HK-2 (cell line): Measurements from ENCODE around the gene PLA2G4E.

Experiments used
- DNase-seq: peaks from one replicate; pipeline ENCODE4 v3.0.0-alpha.2; 2018; ENCODE audit not compliant: unreplicated experiment

The PLA2G4E gene

DNA sequence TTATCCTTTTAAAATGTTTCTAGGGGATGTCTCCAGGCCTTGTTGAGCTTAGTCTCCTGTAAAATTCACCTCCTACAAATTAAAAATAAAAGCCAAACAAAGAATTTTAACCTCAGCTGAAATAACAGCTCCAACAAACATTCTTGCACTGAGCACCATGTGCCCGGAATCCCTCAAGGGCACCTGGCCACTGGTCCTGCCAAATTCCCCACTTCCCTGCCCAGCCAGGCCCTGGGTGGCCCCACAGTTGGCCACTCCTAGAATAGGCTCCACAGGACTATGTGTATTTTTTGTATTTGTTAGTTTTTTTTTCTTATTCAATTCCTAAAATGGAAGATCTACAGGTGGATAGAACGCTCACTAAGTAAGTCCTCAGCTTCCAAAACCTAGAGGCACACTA, 33.1 kb upstream of the PLA2G4E start:
- DNase-seq, result no peak

DNA sequence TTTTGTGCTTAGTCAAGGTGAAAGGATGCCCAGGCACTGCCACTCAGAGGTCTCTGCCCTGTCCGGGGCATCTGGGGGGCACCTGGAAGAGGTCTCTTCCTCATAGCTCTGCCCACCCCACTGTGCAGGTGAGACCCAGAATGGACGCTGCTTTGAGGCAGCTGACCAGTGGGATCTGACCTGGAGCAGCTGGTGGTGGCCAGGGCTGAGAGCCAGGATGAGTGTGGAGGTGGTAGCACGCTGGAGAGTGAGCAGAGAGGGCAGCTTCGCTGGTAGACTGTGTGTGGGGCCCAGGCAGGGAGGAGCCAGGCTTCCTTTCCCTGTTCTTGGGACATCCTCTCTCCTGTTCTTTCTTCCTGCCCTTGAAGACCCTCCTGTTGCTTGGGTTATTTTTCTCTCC, 32.2 kb upstream of the PLA2G4E start:
- DNase-seq, result no peak

DNA sequence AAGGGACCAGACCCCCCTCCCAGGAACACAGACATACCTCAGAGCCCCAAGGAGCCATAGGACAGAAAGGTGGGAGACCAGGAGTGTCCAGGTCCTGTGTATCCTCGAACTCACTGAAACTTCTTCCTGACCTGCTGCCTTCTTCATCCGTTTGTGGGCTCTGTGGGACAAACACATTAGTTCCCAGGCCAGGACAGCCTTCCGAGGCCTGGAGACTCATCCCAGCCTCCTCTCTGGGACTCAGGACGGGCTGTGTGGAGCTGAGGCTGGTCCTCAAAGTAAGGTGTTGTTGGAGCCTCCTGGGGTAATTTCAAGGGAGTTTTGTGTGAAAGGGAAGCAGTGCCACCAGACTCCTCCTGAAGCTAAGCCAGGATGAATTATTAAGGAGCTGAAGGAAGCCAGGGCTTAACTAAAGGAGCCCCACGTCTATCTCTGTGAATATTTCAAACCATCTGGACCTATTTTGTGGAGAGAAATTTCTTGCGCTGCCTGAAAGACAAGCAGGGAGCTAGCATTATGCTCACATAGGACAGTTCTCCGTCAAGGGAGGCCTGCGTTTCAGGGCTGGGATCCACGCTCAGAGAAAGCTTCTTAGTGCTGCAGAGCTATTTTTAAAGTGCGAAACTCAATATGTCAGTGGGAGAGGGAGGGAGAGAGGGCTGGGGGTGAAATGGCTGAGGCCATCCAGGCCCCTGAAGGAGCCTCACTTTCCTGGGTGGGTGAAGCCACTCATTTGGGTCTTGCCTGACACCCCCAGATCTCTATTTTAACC, 29.8 kb upstream of the PLA2G4E start:
- DNase-seq, result no peak

DNA sequence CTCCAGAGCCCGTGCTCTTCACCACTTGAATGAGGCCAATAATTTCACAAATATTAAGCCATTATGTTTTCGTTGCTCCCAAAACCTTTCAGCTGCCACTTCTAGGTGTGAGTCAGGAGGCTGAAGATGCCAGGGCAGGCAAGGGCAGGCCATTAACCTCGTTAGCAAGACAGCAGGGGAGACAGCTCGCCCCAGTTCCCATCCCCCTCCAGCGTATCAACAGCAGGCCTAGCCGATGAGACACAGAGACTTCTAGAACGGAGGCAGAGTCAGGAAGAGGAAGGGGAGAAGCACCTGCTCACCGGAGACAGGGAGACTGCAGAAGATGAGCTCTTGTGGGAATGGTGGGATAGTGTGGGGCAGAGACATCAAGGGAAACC, 28.0 kb upstream of the PLA2G4E start:
- no peak for DNase-seq

DNA sequence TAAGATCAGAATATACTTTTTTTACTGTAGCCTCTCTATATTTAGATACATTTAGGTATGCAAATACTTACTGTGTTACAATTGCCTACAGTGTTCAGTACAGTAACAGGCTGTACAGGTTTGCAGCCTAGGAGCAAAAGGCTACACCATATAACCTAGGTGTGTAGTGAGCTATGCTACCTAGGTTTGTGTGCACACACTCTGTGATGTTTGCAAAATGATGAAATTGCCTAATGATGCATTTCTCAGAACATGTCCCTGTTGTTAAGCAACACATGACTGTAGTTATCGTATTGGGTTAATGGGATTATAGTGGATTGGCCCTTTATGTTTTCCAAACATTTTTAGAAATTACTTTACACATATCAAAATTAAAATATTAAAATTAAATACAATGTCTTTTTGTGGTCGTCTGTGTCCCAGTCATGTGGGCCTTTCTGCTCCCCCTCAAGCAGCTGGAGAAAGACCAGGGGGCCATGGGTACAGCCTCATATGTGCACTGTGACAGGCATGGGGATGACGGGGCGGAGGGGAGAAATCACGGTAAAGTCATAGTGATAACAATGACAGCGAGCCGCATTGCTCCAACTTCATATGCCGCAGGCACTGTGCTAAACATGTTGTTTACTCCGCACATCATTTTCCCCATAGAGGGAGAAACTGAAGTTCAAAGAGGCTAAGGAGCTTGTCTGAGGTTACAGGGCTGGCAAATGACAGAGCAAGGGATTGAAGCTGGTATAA, 27.4 kb upstream of the PLA2G4E start:
- DNase-seq, result no peak

DNA sequence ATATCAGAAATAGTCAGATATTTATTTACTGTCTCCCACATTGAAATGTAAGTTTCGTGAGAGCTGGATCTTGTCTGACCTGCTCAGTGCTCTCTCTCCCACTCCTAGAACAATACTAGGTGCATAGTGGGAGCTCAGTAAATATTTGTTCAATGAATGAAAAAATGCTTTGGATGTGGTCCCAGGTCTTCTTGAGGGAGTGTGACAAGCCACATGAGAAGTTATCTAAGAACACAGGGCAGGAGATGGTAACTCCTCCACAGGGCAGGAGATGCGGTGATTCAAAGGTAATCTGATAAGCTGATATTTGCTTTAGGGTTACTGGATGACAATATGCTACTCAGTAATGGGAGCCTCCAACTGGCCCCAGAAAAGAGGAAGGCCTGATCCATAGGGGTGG, 25.8 kb upstream of the PLA2G4E start:
- DNase-seq, result no peak

DNA sequence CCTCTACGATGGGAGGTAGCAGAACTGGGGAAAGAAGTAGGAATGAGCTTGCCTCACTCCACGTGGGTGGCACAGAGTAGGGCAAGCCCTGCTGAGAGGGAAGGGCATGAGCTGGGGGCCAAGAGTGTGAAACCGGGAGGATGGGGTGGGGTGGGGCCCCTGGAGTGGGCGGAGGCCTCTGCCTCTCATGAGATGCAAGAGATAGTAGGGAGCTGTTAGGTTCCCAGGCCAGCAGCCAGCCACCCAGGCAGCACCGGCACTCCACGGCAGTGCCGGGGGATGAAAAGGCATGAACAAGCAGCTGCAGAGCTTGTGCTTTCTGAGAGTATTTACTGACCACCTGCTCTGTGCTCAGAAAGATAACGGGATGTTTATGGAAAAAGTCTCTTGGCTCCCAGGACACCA, 24.4 kb upstream of the PLA2G4E start:
- no peak for DNase-seq

DNA sequence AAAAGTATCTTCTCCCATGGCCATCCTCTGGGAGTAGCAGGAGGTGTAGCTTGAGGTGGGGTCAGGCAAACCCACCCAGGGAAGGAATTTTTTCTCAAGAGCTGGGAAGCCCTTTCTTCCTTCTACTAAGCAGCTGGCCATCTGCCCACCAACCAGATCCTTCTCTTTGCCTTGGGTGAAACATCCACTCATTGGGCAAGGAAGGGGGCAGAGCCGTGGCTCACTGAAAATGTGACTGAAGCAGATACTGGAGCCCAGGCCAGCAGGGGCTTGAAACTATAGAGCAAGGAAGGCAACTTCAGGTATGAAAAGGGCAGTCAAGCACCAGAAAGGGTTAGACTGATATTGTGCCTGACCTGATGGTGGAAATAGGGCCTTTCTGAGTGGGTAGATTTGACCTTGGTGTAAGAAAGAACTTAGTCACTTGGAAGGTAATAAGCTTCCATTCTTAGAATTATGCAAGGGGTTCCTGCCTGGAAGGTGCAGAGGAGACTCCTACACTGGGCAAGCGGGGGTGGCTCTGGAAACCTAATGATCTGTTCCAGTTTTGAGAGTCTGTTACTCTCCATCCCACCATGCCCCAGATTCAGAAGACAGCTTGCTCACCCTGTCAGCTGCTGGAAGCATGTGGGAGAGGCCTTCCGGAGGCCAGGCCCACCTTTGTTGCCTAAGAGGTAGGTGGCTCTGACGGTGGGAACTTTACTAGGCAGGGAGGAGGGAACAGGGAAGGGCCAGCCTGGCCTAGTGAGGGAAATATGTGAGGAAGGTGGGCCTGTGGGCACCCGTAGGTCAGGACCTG, 22.0 kb upstream of the PLA2G4E start:
- no peak for DNase-seq

DNA sequence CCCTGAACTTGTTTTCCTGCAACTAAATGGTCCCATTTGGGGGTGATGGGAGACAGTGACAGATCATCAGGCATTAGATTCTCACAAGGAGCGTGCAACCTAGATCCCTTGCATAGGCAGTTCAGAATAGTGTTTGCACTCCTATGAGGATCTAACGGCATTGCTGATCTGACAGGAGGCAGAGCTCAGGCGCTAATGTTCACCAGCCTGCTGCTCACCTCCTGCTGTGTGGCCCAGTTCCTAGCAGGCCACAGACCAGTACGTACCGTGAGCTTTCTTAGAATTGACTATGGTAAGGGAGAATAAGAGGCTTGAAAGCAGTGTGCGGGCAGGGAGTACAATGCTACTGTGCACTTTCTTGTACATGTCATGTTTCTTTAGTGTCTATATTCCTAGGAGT, 17.6 kb upstream of the PLA2G4E start:
- no peak for DNase-seq

DNA sequence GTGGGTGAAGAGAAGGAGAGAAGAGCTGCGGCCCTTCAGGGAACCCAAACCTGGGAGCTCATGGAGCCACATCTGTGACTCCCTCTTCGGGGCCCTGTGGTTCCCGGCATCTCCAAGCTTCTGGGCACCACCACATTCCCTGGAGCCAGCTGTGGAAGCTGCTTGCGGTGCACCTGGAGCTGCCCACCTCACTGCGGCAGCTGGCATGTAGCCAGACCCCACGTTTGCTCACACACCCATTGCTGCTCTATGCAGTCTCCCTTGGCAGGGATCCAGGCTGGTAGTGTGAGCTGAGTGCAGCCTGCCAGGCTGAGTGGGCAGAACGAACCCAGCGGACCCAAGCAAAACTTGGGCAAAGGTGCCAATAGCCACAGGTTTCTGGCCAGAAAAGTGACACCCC, 16.8 kb upstream of the PLA2G4E start:
- DNase-seq, result no peak

DNA sequence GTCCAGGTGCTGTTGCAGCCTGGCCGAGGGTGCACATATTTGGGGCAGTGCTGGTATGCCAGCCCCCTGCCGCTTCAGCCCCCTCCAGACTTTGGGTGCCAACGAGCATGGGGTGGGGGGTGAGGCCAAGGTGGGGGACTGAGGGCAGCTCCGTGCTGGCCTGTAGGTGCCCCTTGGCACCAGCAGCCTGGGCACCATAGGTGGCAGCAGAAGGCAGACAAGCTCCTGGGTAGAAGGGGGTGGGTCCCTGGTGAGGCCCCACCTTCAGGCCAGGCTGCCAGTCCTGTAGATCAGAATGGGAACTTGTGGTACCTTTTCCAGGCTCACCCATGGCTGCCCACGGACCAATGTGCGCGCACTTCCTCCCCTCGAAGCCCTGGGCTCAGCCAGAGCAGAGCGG, 16.1 kb upstream of the PLA2G4E start:
- no peak for DNase-seq

DNA sequence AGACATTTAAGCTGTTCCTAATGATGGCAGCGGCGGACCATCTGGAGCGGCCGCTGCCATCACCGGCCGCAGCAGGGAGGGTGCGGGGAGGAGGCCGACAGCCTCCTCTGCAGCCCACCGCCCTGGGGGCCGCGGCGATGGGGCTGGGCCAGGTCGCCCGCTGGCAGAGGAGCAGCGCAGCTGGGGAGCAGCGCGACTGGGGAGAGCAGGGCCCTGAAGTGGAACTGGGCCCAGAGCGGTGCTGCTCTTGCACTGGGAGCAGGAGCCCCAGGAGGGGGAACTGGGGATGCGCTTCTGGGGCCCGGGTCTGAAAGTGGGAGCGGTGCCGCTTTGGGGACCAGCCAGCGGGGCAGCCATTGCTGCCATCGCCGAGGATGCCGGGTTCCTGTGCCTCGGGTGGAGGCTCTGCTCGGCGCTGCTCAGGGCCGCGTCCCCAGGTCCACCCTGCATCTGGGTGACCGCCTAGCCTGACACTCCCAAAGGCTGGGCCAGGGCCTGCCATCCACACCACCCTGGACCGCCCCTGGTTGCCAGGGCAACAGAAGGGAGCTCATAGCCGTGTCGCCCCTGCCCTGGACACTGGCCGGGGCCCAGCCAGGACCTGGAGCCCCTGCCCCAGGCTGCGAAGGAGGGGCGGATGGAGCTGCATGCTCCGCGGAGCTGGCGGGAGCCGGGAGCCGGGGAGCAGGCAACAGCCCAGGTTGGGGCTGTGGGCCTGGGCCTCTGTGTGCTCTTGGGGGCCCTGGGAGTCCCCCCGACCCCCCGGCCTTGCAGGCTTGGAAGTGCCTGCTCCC, 15.5 kb upstream of the PLA2G4E start:
- no peak for DNase-seq

DNA sequence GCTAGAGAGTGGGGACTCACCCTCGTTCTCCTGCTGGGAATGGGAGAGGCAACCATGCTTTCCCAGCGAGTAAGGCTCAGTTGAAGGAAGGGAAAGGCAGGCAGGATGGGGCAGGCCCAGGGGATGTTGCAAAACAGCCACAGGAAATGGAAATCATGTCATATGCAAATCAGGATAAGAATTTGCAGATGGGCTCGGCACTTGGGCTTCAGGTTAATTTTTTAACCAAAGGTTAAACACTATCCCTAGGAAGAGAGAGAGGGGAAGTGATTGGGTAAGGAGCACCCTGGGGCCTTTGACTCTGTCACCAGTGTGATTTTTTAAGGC, 14.6 kb upstream of the PLA2G4E start:
- DNase-seq, result peak; percentile 25

DNA sequence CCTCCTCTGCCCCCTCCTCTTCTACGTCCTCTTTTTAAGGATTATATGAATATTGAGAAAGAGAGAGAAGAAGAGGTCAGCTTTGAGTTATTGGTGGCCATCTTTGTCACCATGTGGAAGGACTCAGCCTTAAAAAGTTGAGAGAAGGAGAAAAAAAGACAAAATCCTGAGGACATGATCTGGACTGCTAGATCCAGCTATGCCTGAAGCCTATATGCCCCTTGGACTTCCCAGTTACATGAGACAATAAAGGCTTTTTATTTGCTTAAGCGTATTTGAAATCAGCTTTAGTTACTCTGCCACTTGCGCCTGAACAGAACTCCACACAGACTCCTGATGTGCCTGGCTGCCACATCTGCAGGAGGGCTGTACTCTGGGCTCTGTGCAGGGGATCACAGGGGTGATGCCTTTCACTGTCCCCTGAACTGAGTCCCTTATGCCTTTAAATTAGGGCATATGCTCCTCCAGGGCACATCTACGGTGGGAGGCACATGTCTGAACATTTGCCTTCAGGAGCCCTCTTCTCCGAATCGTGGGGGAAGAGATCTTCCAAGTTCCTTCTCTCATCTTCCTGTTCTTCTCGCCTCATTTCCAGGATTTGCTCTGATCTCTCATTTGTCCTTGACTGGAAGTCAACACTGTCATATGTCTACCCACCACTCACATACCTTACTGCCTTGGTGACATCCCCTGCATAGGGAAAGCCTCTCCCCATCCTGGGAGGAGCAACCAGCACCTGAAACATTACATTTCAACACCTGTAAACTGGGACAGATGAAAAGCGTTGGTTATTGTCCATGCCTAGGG, 14.0 kb upstream of the PLA2G4E start:
- no peak for DNase-seq

DNA sequence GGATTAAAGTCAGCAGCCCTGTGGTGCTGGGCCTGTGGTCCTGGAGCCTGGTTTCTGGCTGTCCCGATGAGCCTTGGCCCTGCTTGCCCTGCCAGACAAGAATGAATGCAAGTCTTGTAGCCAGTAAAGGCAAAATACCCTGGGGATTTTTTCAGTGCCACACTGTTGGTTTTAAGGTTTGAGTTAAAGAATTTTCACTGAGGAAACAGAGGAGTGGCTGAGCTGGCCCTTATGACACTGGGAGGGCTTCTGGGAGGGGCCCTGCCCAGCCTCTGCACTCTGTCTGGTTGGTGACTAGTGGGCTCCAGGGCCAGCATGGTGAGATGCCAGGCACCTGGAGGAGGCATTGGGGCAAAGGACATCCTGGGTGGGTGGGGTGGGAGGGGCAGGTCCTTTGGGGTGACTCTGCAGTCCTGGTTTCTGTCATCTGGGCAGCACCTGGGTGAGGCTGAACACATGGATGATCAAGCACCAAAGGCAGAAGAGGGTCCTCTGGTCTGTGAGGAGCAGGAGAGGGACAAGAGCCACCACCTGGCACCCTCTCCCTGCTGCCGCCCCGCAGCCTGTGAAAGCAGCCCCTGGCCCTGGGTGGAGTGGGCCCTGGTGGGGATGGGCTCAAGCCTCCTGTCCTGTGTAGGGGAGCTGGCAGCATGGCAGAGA, 12.5 kb upstream of the PLA2G4E start:
- DNase-seq, result no peak

DNA sequence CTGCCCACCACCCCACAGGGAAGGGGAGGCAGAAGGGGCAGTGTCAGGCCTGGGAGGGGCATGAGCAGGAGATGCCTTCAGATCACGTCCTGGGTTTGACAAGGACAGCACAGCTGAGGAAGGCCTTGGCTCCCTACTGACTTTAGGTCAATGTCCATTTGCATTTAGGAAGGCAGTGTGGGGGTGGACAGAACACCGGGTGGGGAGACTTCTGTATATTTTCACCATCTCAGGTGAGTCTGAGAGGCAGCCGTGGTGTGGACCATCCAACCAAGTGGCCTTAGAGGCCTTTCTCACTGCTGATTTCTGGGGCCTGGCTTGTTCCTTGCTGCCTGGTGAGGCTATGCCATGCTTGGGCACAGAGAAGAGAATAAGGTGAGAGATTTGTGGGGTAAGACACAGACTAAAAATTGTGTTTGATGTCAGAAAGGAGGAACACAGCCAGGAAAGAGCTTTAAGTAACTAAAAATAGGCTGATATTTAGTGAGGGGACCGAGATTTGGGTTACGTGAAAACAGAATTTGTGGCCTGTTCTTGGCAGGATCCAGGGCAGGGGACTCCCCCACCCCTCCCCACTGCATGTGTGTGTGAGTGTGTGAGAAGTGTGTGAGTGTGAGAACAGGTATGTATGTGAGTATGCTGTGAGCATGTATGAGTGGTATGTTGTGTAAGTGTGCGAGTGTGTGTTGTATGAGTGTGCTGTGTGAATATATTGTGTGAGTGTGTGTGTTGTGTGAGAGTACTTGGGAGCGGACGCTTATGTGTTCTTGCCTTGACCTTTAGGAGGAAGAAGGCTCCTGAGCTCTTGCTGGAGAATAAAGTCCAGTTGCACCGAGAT, 11.8 kb upstream of the PLA2G4E start:
- DNase-seq, result no peak

DNA sequence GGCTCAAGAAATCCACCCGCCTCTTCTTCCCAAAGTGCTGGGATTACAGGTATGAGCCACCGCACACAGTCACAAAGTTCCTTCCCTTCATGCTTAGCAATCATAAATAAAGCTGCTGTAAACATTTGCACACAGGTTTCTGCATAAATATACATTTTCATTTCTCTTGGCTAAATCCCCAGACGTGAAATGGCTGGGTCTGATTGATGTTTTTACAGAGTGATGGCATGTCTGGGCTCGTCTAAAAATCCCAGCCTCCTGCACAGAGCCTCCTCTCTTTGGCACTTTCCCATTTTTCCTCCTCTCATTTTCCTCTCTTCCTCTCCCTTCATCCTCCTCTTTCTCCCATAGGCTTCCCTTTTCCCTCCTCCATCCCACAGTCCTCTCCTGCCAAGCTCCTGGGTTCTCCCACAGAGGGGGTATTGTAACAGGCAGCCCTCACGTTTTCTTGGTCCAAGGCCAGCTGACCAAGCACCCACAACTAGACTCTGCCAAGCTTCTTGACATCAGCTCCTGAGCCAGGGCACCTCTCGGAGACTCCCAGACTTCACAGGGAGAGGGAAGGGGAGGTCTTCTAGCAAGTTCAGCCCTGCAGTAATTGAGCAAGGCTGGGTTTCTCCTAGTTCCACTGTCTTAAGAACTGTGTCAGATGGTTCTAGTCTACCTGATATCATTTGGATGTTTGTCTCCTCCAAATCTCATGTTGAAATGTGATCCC, 10.5 kb upstream of the PLA2G4E start:
- DNase-seq, result no peak

DNA sequence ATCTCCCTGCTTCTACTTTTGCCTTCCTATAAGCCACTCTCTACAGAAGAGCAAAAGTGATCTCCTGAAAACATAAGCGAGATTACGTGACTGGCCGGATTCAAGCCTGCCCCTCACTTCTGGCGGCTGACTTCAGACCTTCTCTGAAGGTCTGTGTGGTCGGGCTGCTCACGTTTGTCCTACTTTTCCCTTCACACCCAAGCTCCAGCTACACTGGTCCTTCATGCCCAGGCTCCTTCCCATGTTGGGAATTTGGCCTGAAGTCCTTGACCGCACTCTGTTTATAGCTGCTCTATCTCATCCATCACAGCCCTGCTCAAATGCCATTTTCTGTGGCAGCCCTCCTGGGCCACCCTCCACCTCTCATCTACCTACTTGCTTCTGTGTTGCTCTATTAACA, 6.7 kb upstream of the PLA2G4E start:
- no peak for DNase-seq

DNA sequence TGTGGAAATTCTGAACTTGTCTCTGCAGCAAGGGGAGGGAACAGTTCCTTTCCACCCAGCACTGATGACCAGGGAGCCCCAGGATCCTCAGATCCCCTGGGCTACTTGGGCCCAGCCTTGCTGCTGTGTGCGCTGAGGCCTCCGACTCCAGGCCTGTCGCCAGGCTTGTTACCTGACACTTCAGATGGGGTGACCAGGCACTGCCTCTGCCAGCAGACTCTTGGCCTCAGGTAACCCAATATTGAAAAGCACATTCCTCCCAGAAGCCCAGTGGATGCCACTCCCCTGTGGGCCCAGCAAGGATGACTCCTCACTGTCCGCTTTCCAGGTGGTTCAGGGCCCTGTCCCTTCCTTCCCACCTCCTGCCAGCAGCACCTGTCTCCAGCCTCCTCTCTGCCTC, 3.5 kb upstream of the PLA2G4E start:
- no peak for DNase-seq
